ENCODE results near the gene METAP2. TPM values are rescaled to one million over a fixed set of nuclear protein-coding genes. Genes with fewer than 3 reads are reported as not detected.

METAP2 gene
- total RNA-seq, 1 experiment from 2014 or later: 118 TPM

DNA sequence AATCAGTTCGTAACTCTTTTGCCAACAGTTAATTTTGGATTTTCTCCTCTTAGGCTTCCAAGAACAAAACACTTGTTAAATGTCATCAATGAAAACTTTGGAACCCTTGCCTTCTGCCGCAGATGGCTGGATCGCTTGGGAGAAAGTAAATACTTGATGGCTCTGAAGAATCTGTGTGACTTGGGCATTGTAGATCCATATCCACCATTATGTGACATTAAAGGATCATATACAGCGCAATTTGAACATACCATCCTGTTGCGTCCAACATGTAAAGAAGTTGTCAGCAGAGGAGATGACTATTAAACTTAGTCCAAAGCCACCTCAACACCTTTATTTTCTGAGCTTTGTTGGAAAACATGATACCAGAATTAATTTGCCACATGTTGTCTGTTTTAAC is 39.6 kb downstream of the METAP2 start:
- DNase-seq (ENCODE audit: low spot score): no peak

DNA sequence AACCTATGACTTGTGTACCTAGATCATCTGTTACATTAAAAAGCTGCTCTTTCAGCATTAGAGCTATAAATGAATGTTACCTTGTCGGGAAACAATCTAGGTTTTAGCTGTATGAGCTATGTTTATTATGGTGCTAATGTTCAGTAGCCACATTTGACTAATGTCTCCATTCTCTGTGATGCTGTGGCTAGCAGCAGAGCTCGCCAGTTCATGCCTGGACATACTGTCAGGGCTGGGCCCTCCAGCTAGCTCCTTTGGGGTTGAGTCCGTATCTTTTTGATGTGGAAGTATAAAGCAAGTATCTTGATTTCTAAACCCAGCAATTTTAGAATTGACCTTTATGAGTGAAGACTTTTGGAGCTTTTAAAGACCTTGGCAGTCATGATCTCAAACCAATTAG is 41.2 kb downstream of the METAP2 start:
- DNase-seq (ENCODE audit: low spot score): no peak

DNA sequence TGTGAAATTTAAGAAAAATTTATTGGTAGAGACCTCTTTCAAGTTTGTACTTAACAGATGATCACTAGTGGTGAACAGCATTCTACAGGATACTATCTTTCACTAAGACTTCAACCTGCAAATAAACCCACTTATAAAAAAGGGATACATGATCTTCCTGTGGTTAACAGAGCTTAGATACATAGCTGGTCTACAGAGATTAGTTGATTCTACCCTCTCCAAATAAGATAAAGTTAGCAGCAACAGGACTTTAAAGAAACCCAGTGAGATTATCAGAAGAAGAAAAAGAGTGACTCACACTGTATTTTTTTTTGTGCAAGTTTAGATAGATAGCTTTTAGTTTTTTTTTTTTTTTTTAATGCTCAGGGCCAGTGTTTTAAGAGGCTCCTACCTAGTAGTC is 42.8 kb downstream of the METAP2 start:
- no peak for DNase-seq (ENCODE audit: low spot score)

DNA sequence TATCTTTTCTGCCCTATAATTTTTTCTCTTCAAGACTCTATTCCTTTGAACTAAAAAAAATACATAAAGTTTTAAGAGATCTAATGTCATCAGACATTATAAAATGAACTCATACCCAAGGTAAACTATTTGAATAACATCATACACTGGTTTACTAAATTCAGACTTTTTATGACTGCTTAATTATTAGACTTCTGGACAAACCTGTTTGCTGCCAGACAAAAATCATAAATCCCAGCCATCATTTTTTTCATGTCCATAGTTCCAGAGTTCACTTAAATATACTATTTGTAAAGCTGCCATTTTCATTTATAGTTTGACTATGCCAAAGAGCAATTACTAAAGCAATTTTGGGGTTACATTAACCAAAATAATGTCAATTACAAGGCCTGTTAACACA is 43.3 kb downstream of the METAP2 start:
- DNase-seq (ENCODE audit: low spot score): no peak

DNA sequence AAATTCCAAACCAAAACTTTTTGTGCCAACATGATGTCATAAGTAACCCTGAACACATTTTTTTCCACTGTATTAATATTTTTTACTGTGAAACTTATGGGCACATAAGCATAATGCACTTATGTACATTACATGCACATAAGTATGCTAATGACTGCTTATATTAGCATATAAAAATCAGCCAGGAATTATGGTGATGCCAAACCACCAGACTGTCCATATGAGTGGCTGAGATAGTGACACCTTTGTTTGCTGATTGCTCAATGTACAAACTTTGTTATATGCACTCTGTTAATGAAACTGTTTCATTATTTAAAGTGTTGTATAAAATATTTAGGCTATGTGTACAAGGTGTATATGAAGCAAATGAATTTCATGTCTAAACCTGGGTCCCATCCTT is 45.0 kb downstream of the METAP2 start:
- no peak for DNase-seq (ENCODE audit: low spot score)

DNA sequence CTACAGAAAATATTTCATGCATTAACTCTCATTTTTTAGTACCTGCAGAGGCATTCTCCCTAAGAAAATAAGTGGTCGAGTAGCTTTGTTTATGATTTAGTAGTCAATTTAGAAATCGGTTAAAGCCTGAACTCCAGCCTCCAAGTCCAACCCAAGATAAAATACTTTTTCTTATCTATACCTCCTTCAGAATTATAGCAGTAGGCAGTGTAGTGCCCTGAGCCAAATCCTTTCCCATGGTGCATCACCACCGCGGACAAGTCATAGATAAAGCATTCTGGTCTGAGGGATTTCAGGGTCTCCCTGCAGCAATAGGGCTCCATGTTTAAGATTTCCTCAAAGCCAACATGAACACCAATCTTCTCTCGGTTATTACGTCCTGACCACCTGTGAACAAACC is 46.9 kb downstream of the METAP2 start:
- DNase-seq (ENCODE audit: low spot score): no peak

DNA sequence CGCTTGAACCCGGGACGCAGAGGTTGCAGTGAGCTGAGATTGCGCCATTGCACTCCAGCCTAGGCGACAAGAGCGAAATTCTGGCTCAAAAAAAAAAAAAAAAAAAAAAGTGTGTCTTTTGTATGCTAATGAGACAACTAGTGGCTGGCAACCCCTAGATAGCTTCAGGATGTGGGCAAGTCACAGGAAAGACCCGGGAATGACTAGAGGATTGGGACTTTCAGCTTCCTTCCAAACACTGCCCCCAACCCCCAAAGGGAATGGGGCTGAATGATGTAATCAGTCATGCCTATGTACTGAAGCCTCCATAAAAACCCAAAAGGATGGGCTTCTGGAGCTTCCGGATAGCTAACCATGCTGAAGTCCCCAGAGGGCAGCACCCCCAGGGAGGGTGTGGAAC is 48.7 kb downstream of the METAP2 start:
- DNase-seq (ENCODE audit: low spot score): no peak

DNA sequence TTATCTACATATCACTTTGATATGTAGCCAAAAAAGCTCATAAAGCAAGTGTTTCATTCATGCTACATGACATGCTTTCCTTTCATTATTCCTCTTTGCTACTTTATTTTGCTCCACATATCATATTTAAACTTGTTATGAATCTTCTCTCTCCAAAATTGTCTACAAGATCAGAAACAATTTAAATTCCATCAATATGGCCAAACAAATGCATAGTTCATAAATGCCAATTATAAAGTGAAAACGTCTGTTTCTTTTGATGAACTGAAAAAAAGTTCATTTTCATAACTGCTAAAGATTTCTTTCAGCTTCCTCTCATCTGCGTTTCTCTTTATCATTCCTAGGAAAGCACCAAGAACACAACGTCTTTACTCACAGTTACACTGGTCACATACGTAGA is 54.5 kb downstream of the METAP2 start:
- no peak for DNase-seq (ENCODE audit: low spot score)

DNA sequence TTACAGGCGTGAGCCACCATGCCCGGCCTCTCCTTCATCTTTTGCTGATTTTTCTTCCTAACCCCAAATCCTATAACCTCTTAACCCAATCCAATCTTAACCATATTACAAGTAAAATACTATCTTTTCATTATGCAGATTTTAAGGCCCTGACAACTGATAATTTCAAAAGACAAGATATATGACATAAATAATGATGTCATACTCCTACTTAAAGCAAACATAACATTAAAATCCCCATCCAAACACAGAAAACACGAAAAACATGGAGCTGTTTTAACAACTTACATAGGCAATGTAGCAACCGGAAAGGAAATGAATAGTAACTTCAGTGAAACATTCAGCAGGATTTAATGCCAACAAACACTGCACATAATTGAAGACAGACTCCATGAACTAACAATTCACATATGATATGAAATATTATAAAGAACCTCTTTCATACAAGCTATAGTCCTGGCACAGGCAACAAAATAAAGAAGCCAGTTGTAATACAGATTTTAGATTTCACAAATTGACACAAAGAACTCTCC is 55.8 kb downstream of the METAP2 start:
- DNase-seq (ENCODE audit: low spot score): no peak

DNA sequence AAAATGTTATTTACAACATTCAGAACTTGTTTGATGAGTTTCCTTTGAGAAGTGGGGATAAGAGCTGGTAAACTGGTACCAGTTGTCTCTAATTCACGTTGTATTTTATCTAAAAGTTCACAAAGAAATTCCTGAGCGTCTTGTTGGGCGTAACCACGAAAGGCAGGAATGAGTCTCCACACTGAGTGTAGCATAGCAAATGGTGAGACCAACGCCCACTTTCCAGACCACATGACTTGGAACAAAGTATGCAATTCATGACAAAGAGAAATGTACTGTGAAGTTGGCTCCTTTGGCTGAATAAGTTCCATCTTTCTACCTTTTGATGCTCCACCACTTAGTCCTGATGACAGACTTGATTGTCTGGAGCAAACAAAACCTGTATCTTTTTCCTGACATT is 58.9 kb downstream of the METAP2 start:
- peak; percentile 35 for DNase-seq (ENCODE audit: low spot score)

DNA sequence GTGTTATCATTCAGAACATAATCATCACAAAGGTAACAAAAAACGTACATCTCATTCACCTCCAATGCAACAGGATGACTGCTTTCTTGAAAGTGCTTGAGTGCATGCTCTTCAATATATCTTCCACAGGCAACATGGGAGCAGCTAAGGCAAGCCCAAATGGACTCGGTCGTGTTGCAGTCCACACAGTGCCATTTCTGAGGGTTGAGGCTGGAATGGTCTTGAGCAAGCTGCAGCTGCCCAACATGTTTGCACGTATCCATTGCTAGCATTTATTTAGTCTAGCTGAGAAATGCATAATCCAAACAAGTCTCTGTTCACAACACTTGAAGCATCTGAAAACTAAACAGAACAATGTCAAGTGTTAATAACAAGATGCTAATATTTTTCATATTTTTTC is 60.0 kb downstream of the METAP2 start:
- no peak for DNase-seq (ENCODE audit: low spot score)

DNA sequence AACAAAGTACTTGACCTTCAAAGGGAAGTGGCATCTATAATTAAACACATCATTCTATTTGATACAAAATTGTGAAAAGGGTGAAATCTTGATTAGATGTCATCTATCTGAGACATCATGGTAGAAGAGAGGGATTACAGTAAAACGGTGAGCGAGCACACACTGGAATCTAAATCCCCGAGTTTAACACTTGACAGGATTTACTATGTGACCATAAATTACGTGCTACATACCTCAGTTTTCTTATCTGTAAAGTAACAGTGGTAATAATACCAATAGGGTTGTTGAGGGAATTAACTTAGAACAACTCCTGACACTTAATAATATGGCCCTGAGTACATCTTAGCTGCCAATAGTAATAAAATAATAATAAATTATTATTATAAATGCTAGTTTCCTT is 64.1 kb downstream of the METAP2 start:
- DNase-seq (ENCODE audit: low spot score): no peak

DNA sequence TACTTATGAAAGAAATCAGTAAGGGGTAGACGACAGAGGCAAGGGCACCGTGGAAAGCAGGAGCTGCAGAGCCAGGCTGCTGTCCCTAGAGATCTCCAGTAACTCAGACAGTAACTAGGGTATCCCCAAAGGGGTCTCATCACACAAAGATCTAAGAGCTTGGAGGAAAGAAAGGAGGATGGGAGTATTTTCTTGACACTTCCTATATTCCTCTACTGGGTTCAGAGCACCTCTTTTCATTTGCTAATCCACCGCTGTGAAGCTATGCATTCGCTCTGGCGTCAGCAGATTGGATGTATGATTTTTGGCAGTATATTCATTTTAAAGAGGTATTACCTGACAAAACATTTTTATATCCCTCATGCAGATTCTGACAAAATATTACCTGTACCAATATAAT is 64.7 kb downstream of the METAP2 start:
- no peak for DNase-seq (ENCODE audit: low spot score)

DNA sequence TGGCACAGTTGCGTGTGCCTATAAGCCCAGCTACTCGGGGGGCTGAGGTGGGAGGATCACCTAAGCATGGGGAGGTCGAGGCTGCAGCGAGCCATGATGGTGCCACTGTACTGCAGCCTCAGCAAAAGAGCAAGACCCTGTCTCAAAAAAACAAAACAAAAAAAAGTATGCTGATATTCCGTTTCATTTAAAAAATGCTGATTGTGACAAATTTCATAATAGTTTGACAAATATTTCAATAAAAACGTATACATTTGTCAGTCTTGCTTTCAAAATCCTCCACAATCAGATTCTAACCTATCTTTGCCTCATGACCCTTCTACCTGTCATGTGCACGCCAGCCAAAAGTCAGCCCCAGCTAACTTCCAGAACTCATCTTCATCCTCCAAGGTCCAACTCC is 67.5 kb downstream of the METAP2 start:
- DNase-seq (ENCODE audit: low spot score): no peak

DNA sequence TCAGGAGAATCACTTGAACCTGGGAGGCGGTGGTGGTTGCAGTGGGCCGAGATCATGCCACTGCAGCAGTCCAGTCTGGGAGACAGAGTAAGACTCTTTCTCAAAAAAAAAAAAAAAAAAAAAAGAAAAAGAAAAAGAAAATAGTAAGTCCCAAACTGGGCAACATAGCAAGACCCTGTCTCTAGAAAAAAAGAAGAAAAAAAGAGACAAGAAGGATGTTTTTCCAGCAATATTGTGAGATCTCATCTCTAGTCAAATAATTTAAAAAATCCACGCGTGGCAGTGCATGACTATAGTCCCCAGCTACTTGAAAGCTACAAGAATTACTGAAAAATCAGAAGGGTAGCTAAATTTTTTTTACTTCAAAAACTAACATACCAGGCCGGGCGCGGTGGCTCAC is 69.4 kb downstream of the METAP2 start:
- DNase-seq (ENCODE audit: low spot score): no peak

DNA sequence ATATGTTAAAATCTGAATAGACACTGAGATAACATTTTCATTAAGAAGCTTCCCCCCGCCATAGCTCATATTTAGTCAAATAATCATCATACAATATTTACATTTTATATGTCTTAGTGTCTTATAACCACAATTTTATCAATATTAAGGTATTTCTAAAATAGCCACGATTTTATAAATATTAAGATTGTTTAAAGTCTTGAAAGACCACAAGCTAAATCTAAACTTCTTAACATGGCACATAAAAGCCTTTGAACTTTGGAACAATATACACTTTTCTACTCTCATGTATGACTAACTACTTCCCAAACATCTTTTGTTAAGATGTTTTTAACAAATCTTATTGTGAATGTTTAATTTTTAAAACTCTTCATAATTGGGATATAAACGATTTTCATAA is 70.8 kb downstream of the METAP2 start:
- no peak for DNase-seq (ENCODE audit: low spot score)

DNA sequence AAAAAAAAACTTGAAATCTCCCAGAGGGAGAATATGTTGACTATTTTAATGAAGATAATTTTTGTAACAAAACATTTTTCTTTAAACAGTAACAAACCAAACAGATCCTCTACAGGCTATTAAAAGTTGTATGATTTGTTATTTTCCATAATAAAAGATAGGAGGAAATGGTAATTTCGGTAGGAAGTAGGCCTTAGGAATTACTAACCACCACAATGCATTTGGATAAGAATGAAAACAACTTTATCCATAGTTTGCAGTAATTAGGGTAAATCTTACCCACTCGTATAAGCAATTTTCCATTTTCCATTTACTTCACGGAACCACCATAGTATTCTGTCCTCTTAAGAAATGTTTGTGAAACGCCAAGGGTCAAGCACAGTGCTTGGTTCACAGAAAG is 71.4 kb downstream of the METAP2 start:
- no peak for DNase-seq (ENCODE audit: low spot score)

DNA sequence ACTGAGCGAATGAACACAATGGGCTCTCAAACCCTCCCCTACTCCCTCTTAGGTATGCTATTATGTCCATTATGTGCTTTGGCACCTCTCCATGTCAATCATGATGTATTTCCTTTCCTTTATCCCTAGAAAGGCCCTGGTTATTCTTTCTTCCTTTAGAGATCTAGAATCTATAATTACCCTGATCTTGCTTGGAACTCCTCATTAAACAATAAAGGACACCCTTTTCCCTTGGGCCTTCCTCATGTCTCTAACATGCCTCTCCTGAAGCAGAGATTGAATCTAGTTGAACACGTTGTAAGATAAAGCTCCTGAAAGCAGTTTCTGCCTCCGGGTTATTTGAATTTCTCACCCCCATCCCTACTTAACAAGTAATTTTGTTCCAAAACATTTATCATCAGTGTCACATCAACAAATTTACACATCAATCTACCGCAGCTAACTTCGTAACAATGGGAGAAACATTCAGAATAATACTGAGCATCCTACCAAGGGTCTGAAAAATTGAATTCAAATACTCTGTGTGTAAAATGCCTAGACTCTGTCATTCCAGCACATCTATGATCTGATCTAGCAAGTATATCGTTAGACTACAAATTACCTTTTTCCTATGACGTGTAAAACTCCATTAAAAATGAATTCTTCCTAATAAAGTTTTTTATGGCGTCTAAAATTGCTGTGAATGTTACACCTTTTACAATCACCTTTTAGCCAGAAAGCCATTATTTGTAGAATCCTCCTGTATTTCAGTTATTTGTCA is 72.0 kb downstream of the METAP2 start:
- no peak for DNase-seq (ENCODE audit: low spot score)

DNA sequence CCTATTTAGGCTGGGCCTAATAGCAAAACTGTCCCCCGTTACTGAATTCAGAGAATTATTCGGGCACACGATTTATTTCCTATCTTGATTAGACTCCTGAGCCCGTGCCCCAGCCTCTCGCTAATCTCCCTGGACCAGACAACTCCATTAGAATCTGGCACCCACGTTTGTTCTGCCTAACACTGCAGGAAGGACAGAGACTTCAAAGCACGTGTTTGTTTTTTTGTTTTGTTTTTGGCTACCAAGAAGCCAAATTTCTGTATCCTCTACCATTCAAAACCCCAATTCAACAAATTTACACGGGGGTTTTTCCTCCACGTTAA is 72.5 kb downstream of the METAP2 start:
- no peak for DNase-seq (ENCODE audit: low spot score)

DNA sequence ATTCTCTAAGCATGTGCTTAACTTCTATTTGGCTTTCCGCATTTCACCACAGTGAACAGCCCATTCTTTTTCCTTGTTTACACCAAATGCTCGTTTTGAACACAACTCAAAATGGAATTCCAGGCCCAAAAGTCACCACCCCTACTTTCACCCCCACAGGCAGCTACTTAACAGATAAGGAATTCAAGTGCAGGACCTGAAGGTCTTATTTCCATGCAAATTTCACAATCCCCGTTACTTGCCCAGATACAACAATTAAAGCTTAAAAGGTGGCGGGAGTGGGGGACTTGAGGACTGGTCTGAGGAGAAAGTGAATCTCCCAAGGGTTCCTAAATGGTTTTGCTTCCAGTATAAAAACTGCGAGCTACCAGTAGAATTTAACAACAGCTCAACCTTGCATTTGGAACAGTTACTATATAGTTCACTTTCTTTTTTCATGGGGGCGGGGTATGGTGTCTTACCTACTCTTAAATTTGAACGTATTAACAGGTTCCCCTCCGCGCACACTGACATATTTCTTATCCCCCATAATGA is 73.6 kb downstream of the METAP2 start:
- DNase-seq (ENCODE audit: low spot score): no peak

DNA sequence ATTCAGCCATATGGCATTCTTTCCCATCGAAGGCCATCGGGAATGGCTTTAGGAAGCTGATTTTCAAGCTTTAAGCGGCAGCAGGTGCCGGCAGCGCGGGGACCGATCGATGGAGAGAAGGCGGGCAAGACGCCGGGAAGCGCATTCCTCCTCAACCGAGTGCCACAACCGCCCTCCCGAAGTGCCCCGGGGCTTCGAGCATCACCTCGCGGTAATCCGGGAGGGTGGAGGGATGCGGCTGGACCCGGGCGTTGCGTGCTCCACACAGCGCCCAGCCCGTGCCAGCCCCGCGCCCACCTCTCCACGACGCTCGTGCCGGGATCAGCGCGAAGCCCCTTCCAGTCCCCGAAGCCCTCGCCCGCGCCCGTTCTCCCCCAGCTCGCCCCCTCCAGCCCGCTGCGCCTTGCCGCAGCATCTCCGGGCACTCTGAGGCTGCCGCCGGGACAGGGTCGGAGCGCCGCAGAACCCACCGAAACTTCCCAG is 74.1 kb downstream of the METAP2 start:
- DNase-seq (ENCODE audit: low spot score): no peak

DNA sequence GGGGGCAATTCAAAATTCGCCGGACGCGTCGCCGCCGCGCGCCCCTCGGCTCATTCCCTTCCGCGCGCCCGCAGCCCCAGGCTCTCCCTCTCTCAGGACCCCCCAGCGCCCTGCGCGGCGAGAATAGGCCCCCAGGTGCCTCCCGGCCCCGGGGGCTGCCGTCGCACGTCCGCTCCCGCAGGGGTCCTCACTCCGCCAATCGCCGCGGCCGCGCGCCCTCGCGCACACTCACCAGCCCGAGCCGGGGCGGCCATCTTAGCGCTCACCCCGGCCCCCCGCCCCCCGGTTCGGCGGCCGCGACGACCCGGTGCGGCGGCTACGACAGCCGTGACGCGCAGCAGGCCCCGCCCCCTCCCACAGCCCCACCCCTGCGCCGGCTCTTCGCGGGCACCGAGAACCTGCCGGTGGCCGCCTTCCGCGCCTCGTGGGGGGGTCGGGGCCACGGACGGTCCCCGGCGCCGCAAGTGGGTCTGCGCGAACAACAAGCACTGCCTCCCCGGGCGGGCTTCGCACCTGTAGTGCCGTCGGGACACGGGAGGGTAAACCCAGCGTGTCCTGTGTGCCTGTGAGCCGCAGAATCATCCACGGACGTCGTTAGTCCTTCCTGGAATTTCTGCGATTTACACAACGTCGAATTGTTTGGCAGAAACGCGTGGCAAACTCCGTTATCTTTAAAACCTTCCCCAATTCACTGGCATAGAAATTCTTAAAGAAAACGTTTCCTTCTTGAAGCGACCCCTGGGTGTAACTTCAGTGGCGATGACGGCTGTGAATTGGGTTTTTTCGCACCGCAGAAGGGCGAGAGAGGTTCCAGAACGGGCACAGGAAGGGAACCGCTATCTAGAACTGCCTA is 74.8 kb downstream of the METAP2 start:
- no peak for DNase-seq (ENCODE audit: low spot score)
